Type B pancreatic cell (in vitro differentiated cells): ENCODE measurements around the gene TLK1. TPM values are rescaled to one million over a fixed set of nuclear protein-coding genes. Genes with fewer than 3 reads are reported as not detected.
A peak's percentile ranks its signal among the peaks of the same experiment; 100 is the strongest.

Source experiments
- DNase-seq: peaks from one replicate; pipeline ENCODE4 v3.0.0; 2021; ENCODE audit warnings: mixed read lengths; ENCODE audit not compliant: unreplicated experiment; ENCODE audit errors: extremely low spot score
- H3K27ac Mint-ChIP-seq: 2 replicates; pipeline ENCODE4 v1.8.0; 2021; ENCODE audit warnings: mild to moderate bottlenecking, mixed read lengths
- H3K27me3 Mint-ChIP-seq: 2 replicates; pipeline ENCODE4 v1.8.0; 2021; ENCODE audit warnings: mixed read lengths
- H3K36me3 Mint-ChIP-seq: 2 replicates; pipeline ENCODE4 v1.8.0; 2021; ENCODE audit warnings: mixed read lengths
- H3K4me1 Mint-ChIP-seq: one replicate; pipeline ENCODE4 v1.8.0; 2021; ENCODE audit warnings: mixed read lengths; ENCODE audit not compliant: unreplicated experiment
- H3K4me3 Mint-ChIP-seq: 2 replicates; pipeline ENCODE4 v1.8.0; 2021; ENCODE audit warnings: mild to moderate bottlenecking, mixed read lengths
- H3K9me3 Mint-ChIP-seq: 2 replicates; pipeline ENCODE4 v1.8.0; 2021; ENCODE audit warnings: mixed read lengths
- CTCF ChIP-seq: fragments of 200-600 bp; sonication (generic); conservative IDR thresholded peaks from 2 replicates; pipeline ENCODE4 v1.5.0; 2021; ENCODE audit warnings: antibody characterized with exemption, mild to moderate bottlenecking
- total RNA-seq: library from RNA; stranded (reverse); gene quantifications from 2 replicates; pipeline ENCODE4 v1.2.1, GENCODE V29; 2021; ENCODE audit warnings: low replicate concordance

Gene TLK1
- total RNA-seq, 1 donor from 2014 or later: 54.2 TPM

DNA sequence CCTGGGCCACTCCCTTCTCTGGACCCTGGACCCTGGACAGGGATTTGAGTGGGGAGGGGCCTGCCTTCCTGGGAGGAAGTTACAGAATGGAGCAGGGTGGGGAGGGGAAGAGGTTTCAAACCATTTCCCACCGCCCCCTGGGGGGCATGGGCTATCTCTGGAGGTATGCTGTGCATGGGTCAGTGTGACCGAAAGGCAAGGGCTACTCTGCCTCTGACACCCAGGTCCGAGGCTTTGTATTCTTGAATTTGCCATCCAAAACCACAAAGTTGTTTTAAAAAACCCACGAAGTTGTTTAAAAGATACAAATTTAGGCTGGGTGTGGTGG is 184.8 kb downstream of the TLK1 start:
- no peak for TF ChIP-seq CTCF

DNA sequence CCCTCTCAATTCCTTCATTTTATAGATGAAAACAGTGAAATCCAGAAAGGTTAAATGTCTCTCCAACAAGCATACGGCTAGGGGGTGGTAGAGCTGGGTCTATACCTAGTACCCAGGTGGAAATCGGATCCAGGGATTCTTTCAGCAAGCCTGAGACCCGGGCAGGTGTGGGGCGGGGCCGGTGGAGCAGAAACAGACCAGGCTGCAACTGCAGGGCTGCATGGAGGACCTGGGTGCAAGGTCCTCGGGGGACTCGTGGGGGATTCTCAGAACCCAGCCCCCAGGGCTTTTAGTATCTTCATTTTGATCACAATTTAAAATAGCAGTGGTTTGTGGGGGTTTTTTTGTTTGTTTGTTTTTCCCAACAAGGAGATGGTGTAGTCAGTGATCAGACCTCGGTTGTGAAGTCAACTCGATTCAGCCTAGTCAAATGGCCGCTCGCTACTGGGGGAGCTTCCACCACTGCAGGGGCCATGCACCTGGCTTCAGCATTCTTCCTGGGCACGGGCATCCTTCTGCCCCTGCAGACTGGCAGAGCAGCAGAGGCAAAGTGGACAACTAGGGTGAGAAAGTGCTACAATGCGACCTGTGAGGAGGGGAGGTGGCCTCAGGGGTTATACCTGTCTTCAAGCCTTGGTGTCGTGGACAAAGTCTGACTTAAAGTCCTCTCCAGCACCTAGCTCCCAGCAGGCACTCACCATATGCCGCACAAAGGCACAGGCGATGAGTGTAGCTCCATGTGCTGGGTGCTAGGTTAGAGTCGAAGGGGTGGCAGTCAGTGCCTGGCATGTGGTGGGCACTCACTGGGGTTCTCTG is 185.4 kb downstream of the TLK1 start:
- peaks cover 11% of the 10 kb centered on the region for H3K27me3 Mint-ChIP-seq
- H3K4me1 Mint-ChIP-seq: peaks cover 4% of the 10 kb centered on the region
- H3K36me3 Mint-ChIP-seq: no peaks in the 10 kb centered on the region
- H3K9me3 Mint-ChIP-seq: no peaks in the 10 kb centered on the region
- H3K4me3 Mint-ChIP-seq: no peak overlapping the region
- no peak for DNase-seq
- TF ChIP-seq CTCF: no peak
- no peak overlapping the region for H3K27ac Mint-ChIP-seq

More for the DNA sequence above, 184.8 kb downstream of the TLK1 start:
- peaks cover 12% of the 10 kb centered on the region for H3K27me3 Mint-ChIP-seq
- no peak overlapping the region for H3K27ac Mint-ChIP-seq
- DNase-seq: no peak
- no peaks in the 10 kb centered on the region for H3K36me3 Mint-ChIP-seq
- H3K4me1 Mint-ChIP-seq: peaks cover 4% of the 10 kb centered on the region
- no peaks in the 10 kb centered on the region for H3K9me3 Mint-ChIP-seq
- H3K4me3 Mint-ChIP-seq: no peak overlapping the region

GRCh38 chr2:170974304-170974993 is 186.2 kb downstream of the TLK1 start:
- H3K9me3 Mint-ChIP-seq: no peaks in the 10 kb centered on the region
- no peak for TF ChIP-seq CTCF
- H3K27me3 Mint-ChIP-seq: peaks cover 7% of the 10 kb centered on the region
- H3K4me1 Mint-ChIP-seq: peaks cover 8% of the 10 kb centered on the region
- no peaks in the 10 kb centered on the region for H3K36me3 Mint-ChIP-seq
- peak overlapping the region; percentile 84 for H3K4me3 Mint-ChIP-seq
- no peak for DNase-seq
- peak overlapping the region; percentile 80 for H3K27ac Mint-ChIP-seq

DNA sequence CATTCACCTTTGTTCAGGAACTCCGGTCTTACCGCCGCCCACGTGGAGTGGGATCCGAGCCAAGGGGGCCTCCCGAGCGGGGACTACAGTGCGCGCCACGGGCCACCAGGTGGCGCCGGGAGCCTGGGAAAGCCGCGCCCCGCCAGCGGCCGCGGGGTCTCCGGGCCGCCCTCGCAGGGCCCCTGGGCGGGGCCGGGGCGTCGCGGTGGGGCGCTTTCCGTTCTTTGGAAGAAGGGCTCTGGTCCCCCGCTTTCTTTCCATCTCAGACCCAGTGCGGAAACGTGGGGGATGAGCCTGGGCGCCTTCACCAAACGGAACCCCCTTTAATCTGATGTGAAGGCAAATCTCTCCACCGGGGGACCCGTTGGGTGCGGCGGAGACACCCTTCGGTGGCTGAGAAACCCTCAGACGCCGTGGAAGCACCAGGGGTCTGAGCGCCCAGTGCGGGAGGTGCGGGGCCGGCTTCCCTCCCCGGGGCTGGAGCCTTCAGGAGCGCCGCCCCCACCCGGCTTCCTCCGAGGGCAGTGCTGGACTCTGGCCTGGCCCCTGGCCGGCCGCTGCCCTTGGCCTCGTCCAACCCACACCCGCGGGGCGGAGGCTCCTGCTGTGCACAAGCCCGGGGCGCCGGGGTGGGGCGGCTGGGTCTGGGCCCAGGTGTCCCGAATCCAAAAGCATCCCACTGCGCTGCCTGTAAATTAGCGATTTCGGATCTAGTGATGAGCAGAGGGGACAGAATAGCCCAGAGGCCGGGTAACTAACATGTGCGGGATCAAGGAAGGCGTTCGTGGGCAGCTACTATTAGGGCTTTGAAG is 187.0 kb downstream of the TLK1 start:
- H3K4me3 Mint-ChIP-seq: peak overlapping the region; percentile 84
- peak overlapping the region; percentile 80 for H3K27ac Mint-ChIP-seq
- no peaks in the 10 kb centered on the region for H3K9me3 Mint-ChIP-seq
- H3K36me3 Mint-ChIP-seq: no peaks in the 10 kb centered on the region
- peaks cover 4% of the 10 kb centered on the region for H3K27me3 Mint-ChIP-seq
- TF ChIP-seq CTCF: peak; percentile 99
- peak; percentile 93 for DNase-seq
- H3K4me1 Mint-ChIP-seq: peaks cover 8% of the 10 kb centered on the region

GRCh38 chr2:170973225-170973491 is 187.5 kb downstream of the TLK1 start:
- no peak for DNase-seq
- H3K36me3 Mint-ChIP-seq: no peaks in the 10 kb centered on the region
- TF ChIP-seq CTCF: no peak
- no peaks in the 10 kb centered on the region for H3K9me3 Mint-ChIP-seq
- peaks cover 4% of the 10 kb centered on the region for H3K27me3 Mint-ChIP-seq
- peak overlapping the region; percentile 68 for H3K27ac Mint-ChIP-seq
- H3K4me3 Mint-ChIP-seq: peak overlapping the region; percentile 80
- peaks cover 8% of the 10 kb centered on the region for H3K4me1 Mint-ChIP-seq
